ENCODE data around the gene PRKAA1.

The PRKAA1 gene

GRCh38 chr5:40798012-40798800 is at the start of gene PRKAA1:
Gene PRKAA1 (minus strand): TSS chr5:40798374. CDS start chr5:40798189, 185 bp downstream.
- in situ Hi-C loops (cut with MboI; ENCODE audit: low sequenced_read_pairs), result no loop called here

GRCh38 chr5:40847525-40847924 is 49.4 kb upstream of the PRKAA1 start:
- in situ Hi-C loops (cut with MboI; ENCODE audit: low sequenced_read_pairs), result no loop called here

DNA sequence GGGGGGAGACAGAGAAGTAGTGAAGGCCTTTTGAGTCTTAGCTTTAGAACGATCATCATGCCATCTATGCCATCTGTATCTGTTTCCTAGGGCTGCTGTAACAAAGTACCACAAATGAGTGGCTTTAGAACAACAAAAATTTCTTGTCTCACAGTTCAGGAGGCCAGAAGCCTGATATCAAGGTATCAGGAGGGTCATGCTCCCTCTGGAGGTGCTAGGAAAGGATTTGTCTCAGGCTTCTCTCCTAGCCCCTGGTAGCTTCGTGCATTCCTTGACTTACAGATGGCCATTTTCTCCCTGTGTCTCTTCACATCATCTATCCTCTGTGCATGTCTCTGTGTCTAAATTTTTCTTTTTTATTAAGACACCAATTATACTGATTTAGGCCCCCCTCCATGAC is 48.2 kb upstream of the PRKAA1 start:
- in situ Hi-C loops (cut with MboI; ENCODE audit: low sequenced_read_pairs), result no loop called here

DNA sequence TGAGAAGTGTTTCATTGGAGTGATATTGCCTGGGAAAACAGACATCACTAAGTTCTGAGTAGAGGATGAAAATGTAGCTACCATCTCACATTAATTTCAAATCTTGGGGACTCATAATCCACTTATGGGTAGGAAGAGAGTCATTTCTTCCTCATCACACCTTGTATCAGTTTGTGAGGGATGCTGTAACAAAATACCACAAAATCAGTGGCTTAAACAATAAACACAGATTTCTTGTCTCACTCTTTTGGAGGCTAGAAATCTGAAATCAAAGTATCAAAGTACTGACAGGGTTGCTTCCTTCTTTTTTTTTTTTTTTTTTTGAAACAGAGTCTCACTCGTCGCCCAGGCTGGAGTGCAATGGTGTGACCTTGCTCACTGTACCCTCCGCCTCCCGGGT is 46.4 kb upstream of the PRKAA1 start:
- in situ Hi-C loops (cut with MboI; ENCODE audit: low sequenced_read_pairs), result no loop called here

DNA sequence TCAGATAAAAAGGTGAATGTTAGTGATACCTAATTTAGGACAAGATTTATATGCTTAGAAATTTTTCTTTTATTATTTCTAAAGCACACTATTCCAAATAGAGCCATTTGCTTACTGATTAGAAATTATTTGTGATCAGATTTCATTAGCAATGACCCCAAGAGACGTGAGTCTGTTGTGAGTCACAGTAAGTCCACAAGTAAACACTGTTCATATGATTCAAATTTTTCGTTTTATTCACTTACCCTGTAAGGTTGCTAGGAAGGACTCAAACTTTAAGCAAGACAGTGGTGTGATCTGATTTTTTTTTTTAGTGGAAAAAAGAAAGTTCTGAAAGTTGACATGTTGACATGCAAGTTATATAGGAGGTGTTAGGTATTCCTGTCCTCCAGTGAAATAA is 44.2 kb upstream of the PRKAA1 start:
- in situ Hi-C loops (cut with MboI; ENCODE audit: low sequenced_read_pairs), result no loop called here

GRCh38 chr5:40841068-40841805 is 43.1 kb upstream of the PRKAA1 start, which contains the start of gene CARD6:
Gene CARD6 (plus strand): TSS chr5:40841367. CDS start chr5:40841383, 16 bp downstream.
- in situ Hi-C loops (cut with MboI; ENCODE audit: low sequenced_read_pairs), result no loop called here

- in situ Hi-C loops (cut with MboI; ENCODE audit: low sequenced_read_pairs), result no loop called here
Observed at GRCh38 chr5:40838086-40838485, 39.9 kb upstream of the PRKAA1 start.

DNA sequence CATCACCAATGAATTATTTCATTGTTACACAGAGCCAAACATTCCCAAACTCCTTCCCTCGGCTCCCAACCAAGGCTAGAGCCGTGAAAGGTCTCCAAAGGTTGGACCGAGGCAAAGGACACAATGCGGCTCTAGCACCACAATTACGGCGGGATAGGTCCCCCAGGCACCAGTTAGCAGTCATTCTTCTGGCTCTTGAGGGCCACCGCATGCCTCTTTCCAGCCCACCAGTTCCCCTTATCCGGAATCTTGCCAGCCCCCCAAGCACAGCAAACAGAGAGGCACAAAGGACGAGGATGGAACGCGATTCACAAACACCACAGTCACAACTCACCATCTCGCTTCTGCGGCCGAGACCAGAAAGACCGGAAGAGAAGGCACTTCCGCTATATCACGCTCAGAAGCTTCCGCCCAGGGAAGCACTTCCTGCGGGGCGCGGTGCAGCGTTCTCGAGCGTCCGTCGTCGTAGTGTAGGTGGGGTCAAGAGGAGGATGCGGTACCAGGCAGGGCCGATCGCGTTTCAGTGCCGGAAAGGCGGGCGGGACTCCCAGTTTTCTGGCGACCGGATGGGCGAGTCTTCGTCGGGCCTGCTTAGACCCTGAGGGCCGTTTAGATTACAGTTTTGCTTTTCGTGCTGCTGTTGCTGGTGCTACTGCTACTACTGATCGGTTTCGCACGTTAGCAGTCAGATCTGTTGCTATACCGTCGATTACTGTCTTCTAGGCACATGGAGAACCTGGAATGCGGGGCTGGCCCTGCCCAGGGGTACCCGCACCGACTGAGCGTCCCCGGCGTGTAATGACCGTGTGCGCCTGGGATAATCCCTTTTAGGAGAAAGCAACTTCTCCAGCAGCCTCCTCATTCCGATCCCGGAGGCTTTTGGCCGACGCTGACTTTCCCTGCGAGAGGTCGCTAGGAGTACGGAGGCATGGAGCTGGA is 36.9 kb upstream of the PRKAA1 start, which contains the start of gene RPL37:
Gene RPL37, minus strand, starts transcription at position 374 of the 939 bp plus-strand sequence. Its CDS starts 37 bp downstream, at position 337.
- in situ Hi-C loops (cut with MboI; ENCODE audit: low sequenced_read_pairs), result no loop called here

DNA sequence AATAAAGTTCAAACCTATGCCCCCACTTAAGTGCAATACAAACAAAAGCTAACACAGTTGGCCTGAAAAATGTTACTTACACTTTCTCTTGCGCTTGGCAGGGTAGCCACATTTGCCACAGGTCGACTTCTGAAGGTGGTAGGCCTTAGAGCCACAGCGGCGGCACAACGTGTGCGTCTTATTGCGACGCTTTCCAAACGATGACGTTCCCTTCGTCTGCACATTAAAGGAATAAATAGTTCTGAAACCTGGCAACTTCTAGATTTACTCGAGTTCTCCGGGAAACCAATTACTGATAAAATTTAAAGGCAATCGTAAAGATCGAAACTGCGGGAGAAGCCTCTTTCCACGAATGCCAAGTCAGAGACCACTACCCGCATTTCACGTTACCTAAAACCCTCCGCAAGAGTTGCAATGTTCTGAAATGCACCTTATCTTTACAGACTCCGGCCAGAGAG is 36.2 kb upstream of the PRKAA1 start:
- in situ Hi-C loops (cut with MboI; ENCODE audit: low sequenced_read_pairs), result no loop called here

DNA sequence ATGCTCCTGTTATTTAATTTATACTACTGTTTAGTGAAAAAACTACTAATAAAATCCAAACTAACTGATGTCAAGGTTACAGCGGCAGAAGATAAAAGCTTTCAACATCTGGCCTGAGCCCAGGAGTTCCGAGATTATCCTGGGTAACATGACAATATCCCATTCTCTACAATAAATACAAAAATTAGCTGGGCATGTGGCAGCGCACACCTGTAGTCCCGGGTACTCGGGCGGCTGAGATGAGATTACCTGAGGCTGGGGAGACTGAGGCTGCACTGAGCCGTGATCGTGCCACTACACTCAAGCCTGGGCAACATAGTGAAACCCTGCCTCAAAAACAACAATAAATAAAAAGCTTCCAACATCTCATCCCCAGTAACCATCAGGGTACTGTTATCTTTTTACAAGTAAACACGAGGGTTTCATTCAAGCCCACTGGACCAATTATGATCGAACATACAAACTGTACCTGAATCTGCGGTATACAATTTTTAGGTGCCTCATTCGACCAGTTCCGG is 35.6 kb upstream of the PRKAA1 start:
- in situ Hi-C loops (cut with MboI; ENCODE audit: low sequenced_read_pairs), result no loop called here

DNA sequence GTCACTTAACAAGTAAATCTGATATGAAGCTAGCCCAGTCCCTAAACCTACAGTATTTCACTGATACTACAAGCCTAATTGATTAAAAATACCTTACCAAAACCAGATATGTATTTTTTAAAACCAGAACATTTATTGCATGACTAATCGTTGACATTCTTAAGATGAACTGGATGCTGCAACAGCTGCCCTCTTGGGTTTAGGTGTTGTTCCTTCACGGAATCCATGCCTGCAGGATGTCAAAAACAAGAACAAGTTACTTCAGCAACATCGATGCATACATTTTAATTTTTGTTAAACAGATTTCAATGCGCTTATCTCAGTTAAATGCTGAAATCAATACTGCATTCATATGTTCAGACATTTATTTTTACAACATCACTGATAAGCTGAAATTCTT is 34.2 kb upstream of the PRKAA1 start:
- in situ Hi-C loops (cut with MboI; ENCODE audit: low sequenced_read_pairs), result no loop called here

DNA sequence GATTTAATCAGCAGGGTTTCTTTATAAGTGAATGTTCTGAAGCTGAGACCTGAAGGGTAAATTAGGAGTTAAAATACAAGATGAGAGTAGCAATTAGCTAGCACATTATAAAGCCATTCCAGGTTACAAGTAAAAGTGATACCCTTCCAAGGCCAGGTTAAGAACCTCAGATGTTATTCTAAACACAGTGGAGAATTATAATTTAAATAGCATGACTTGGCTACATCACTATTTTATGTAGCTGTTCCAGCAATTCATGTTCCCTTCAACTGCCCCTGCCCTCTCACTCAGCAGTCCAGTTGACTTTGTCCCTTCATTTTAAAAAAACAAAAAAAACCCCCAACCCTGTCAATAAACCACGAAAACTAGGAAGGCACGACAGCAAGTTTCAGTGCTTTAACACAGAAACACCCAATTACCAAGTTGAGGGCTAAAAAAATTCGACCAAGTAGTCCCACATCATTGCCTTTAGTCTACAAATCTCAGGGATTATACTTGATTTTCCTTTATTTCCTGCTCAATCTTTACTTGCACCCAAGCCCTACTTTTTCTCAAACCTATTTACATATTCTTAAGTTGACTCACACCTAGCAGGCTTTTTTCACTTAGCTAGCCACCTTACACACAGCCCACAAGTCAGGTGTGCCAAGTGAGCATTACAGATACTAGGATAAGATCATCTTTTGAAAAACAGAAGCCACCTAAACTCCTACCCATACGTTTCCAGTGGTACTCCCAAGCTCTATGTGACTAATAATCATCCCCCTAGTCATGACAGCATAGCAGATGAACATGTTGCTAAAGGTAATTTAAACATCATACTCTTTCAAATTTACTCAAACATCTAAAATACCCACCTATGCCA is 33.4 kb upstream of the PRKAA1 start:
- in situ Hi-C loops (cut with MboI; ENCODE audit: low sequenced_read_pairs), result no loop called here

- in situ Hi-C loops (cut with MboI; ENCODE audit: low sequenced_read_pairs), result no loop called here
Observed at GRCh38 chr5:40829748-40830533, 31.8 kb upstream of the PRKAA1 start.

GRCh38 chr5:40828690-40829661 is 30.8 kb upstream of the PRKAA1 start:
- in situ Hi-C loops (cut with MboI; ENCODE audit: low sequenced_read_pairs), result no loop called here

DNA sequence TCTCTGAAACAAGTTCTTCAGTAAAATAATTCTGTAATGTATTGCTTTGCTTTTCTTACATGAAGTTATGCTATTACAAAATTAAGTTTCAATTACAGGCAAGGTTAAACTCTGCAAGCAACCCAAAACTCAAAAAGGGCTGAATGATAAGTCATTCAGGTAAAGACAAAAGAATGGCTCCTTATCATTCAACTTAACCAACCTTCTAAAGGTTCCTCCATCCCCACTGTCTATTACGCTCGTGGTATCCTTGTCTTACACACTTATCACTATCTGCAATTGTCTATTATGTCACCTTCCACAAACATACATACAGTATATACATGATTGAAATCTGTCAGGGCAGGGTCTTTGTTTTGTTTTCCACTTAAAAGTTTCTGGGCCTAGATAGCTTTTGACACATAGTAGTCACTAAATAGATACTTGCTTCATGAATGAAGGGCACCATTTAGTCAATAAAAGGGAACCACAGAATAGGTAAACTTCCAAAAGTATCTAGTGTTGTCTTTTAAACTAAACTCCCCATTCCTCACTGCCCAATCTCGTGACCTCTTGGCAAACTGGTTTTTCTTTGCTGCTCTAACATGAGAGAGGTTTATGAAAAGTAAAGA is 30.0 kb upstream of the PRKAA1 start:
- in situ Hi-C loops (cut with MboI; ENCODE audit: low sequenced_read_pairs), result no loop called here

DNA sequence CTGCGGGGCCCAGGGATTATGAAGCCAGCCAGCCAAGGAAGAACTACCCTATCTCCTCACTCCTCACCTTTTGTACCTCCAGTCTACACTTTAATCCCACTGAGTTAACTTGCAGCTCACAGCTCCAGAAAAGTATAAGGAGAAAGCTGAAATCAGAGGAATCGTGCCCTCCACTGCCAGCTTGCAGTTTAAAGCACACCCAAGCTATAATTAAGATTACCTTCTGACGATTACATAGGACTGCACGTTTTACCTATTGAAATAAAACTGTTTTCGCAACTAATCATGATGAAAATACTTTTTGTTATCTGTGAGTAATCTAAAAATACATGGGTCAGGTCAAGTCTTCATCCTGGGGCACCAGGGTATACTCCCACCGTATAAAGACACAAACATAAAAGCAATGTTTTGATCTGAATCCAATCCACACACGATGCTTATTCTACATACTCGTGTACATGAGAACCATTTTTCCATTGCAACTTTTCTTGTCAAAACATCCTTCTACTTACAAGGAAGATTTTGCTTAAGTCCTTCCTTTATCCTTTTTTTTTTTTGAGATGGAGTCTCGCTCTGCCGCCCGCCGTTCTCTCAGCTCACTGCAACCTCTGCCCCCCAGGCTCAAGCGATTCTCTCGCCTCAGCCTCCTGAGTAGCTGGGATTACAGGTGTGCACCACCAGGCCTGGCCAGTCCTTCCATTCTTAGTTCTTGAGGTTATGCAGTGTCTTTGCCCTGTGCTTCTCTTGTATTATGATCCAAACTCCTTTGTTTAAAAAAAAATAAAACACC is 29.2 kb upstream of the PRKAA1 start:
- in situ Hi-C loops (cut with MboI; ENCODE audit: low sequenced_read_pairs), result no loop called here
